ENCODE measurements around the gene SLIT3.

SLIT3 gene

GRCh38 chr5:168714046-168714445 lies 586.9 kb downstream of the SLIT3 start:
- no peak for DNase-seq

DNA sequence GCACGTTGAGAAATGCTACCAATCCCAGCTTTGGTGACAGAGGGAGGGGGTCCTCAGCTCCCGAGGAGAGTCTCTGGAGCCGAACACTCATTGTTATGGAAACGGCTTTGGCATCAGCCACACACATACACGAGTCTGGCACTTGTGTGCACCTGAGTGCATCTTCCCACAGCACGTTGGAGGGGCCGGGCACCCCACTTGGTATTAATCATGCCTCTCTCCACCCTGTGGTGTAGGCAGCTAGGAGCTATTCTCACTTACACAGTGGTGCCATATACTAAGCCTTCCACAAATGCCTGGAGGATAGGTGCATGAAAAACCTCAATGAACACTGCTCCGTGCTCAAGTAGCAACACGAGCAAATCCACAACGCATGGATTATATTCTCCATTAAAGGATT lies 587.9 kb downstream of the SLIT3 start:
- DNase-seq = no peak

DNA sequence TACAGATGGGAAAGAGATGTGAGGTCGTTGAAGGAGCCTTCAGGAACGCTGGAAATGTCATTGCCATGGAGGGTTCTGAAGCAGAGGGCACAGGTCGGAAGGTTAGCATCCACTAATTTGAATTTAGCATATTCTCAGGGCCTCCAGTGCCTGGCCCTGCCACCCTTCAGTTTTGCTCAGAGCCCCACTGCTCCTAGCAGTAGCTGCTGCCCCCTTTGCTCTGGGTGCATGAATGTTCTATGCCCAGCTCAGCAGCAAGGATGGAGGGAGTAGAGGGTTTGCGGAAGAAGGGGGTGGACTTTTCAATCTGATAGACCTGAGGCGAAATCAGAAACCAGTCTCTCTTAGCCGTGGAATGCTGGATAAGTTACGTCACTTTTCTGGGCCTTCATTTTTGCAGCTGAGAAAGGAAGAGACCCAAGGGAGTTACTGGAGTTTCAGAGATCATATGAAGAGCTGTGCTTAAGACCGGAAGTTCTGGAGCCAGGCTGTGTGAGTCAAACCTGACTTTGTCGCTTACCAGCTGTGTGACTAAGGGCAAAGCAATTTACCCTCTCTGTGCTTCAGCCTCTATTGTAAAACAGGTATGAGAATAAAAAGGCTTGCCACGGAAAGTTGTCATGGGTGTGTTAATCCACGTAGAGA lies 588.5 kb downstream of the SLIT3 start:
- DNase-seq = no peak

- DNase-seq = no peak
Measured at GRCh38 chr5:168710706-168711105, 590.2 kb downstream of the SLIT3 start.

DNA sequence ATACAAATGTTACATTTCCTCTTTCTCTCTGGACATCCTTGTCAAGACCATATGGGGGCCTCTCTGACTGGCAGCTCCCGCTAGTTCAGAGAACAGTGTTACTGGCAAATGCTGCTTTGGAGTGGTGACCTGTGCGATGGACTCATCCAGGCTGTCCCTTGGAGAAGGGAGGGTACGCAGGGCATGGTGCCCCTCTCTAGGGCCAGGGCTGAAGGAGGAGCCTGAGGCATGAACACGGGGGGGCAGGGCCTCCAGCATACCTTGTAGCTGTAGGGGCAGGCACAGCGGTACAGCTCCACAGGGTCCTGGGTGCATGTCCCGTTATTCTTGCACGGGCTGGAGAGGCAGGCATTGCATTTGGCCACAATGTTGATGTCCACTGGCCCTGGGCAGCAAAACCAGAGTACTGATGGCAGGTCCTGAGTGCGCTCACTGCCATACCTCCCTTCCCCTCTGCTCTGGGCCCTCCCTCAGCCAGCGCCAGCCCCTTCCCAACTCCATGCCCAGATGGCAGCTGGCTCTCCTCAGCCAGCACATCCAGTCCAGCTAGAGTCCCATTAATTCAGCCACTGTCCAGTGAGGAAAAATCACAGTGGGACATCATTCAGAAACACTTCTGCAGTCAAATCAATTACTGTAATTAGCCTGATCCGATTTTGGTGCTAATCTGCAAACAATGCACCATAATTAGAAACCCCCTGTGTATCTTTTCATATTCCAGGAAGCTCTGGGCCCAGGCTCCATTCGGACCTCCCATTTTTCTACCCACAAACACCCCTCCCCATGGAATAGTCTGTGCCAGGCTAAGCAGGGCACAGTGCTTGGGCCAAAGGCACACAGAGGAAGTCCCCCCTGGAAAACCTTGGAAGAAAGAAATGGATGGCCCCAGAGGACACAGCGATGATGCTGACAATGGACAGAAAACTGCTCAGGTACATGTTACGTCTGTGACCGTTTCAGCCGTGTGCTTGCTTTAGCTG lies 592.9 kb downstream of the SLIT3 start:
- no peak for DNase-seq

- DNase-seq = peak in 2 of 3 donors; percentile 18 to 24
Measured at GRCh38 chr5:168706655-168707069, 594.3 kb downstream of the SLIT3 start.

DNA sequence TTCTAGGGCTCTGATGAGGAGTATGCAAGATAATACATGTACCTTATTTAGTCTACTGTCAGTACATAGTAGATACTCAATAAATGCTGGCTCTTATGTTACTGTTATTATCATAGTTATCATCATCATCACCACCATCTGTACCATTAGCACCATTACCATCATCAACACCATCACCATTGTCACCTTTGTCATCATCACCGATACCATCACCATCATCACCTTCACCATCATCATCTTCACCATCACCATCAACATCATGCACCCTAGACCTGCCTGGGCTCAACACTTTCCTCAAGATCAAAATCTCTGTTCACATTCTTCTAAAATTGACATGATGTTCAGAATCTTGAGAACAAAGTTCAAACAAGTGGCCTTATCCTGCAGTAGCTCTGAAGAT lies 595.6 kb downstream of the SLIT3 start:
- no peak for DNase-seq

DNA sequence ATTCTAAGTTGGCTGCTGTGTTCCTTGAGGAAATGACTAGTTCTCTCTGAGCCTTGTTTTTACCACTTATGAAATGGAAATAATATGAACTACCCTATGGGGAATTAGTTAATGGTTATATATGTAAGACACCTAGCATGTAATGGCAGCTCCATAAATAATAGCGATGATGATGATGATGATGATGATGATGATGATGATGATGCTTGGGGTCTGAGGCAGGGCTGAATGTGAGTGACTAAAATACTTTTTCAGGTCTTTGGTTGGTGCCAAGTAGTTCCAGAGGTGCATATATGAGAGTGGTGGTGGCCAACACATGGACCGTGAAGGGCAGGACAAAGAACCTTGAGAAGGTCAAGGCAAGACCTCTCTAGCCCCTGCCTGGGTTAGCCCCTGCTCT lies 598.4 kb downstream of the SLIT3 start:
- DNase-seq = no peak

DNA sequence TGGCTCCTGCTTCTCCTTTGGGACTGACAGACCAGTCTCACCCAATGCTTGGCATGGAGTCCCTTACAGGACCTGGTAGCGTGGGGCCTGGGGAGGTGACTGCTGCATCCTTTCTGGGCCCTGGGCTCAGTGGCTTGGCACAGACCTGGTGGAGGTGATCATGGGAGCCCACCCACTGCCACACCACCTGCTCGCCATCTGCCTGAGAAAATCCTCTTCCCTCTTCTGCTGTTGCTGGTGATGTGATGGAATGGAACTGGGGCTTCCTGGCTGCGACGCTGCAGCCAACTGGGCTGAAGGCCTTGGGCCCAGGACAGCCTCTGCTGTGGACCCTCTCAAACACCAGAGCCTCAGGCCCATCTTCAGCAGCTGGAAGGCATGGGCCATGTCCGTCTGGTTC lies 599.3 kb downstream of the SLIT3 start:
- no peak for DNase-seq

DNA sequence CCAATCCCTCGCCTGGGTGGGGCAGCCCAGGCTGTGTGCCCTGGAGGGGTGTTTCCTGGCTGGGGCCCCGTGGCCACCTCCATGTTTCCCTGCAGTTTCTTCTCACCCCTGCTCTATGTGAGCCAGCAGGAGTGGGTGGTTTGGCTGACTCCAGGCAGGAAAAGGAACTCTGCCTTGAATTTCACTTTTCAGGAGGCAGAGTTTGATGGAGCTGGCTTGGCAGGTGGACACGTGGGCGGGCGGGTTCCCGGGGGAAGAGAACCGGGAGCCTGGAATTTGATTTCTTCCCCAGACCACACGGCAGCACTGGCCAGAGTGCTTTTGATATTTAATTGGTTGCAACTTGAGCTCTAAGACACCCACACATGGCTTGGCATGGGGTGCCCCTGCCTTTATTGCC lies 601.9 kb downstream of the SLIT3 start:
- DNase-seq = no peak

DNA sequence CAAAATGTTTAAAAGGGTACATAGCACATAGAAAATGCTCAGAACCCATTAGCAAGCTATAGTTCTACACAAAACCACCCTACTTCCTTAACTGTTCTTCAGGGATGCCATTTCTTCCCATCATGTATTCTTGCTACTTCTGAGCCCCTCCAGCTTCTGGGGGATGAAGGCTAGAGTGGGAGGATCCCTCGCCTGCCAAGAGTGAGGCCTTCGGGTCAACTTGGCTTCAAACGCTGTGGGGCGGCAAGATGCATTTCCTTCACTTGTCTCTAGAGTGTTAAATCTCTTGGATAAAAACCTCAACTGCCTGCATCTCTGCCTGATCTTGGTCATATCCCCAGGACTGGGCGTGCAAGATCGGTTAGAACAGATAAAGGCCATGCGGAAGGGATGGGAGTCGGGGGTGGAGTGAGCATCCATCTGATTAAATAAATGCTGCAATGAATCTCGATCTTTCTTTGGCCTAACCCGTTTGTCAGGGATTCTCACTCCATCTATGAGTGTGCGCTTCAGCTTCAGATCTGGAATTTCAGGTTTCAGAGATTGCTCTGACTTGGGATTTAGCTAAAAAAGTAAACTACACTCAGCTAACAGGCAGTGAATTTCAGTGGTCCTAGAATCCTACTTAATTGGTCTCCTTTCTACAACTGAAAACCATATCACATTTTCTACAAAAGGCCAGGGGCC lies 603.8 kb downstream of the SLIT3 start:
- DNase-seq = no peak

DNA sequence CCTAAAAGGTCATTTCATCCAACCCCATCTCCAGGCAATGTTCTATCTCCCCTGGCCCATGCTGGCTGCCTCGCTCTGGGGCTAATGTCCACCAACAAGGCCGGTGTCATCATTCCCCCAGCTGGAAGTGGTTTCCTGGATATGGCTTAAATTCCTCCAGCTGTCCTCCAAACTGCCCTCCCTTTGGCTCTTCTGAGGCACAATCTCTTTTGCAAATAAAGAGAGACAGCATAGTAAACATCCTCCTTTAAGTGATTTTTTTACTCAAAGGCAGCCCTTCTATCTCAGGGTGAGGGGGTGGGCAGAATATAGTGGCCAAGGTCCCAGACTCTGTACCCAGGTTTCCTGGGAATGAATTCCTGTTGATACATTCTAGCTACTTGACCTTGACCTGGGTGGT lies 604.3 kb downstream of the SLIT3 start:
- no peak for DNase-seq

DNA sequence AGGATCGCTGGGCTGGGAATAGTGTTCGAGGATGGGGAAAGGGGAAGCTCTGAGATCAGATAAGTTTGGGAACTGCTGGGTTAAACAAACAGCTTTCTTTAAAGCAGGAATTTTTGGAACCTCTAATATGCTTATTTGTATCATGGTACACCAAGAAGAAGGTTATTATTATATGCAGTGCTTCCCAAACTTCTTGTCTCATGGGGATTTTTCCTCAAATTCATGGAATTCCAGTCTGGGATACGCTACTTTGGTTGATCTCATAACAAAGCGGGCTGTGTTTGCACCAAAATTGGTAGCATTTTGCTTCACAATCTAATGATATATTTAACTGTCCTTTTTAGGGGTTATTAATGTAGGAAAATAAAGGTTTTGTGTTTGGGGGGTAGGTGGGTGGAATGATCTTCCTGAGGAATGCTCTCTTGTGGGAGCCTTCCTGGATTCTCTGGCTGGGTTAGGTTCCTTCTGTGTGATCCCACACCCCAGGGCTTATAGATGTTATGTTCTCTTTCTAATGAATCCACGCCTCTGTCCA lies 605.6 kb downstream of the SLIT3 start:
- DNase-seq = no peak

- DNase-seq = no peak
Measured at GRCh38 chr5:168694289-168694688, 606.6 kb downstream of the SLIT3 start.

- DNase-seq = no peak
Measured at GRCh38 chr5:168693883-168694282, 607.1 kb downstream of the SLIT3 start.

DNA sequence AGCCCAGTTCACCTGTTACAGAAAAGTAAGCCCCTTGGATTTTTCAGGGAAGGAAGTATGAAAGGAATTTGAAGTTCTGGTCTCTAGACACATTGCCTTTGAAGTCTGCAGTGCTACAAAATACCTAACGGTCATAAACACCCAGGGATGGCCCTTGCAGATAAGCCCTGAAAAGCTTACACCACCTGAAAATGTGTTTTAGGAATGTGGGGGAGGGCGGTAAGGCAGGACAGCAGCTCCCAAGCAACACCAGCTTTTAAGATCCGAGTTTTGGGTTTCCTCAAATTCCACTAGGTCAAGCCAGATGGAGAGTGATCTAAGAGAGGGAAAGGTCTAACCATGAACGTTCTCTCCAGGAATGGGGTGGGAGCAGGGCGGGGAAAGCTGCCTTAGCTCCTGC lies 607.6 kb downstream of the SLIT3 start:
- DNase-seq = no peak

DNA sequence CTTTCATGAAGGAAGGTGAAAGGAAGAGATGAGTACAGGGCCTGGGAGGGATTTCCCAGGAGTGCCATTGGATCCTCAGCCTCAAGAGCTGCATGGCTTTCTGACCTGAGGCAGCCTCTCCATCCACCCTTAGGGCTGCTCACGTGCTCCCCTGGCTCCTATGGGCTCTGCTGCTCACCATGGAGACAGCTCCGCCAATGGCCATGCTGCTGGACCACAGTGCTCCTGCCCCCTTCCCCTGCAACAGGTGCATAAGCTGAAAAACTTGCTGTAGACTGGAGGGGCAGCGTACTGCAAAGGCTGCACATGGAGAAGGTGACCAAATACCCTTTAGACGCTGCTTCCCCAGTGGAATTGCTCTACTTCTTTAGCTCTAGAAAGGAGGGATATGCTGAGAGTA lies 609.0 kb downstream of the SLIT3 start:
- no peak for DNase-seq

DNA sequence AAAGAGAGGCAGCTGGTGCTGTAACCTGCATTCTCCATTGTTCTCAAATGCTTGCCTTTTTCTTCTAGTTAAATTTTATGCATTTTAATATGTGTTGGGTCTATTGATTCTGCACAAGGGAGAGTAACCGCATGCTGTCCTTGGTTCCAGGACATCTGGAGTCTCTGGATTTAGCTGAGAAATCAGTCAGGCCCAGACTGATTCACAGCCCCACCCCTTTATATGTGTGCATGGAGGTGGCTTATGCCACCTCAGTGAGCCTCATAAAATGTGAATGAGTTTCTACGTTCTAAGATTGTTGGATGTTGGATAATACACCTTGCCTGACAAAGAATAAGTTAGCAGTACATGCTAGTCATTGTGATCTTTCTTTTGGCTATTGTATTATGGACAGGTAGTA lies 611.7 kb downstream of the SLIT3 start:
- no peak for DNase-seq

GRCh38 chr5:168686837-168687236 lies 614.1 kb downstream of the SLIT3 start:
- no peak for DNase-seq

GRCh38 chr5:168685566-168685965 lies 615.4 kb downstream of the SLIT3 start:
- DNase-seq = no peak

DNA sequence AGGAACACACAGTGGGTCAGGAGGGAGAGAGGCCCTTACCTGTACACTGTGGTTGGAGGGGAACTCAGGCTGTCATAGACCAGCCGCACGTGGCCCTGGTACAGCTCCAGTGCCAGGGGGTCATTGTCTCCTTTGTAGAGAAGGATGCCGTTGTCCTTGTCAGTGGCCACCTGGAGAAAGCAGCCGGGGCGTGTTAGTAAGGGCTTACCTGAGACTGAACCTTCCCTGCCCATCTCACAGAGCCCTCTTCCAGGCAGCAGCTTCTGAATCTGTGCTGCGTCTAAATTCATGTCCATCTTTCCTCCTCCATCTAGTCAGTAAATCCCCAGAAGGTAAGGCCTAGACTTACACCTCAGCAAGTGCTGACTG lies 617.0 kb downstream of the SLIT3 start:
- DNase-seq = no peak

DNA sequence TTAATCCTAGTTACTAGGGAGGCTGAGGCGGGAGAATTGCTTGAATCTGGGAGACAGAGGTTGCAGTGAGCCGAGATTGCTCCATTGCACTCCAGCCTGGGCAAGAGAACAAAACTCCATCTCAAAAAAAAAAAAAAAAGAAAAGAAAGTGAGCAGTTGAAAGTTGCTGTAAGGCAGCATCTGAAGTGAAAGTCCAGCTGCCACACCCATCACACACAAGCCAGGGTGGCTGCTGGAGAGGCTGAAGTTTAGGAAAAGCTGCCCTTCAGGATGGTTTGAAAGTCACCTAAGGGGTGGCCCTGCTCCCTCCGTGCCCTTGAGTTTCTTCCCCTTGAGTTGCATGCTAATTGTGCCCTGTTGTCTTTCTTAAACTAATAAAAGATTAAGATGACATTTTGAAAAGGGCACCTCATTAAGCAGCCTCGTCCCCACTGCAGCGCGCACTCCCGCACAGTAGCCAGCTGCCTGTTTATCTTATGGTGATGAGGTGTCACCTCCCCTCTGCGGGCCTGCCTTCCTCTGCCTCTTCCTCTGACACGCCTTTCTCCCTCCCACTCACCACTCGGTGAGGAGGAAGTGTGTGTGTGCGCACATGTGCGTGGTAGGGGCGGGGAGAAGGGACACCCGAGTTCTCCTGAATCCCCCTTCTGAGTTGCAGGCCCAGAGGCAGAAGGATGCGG lies 617.6 kb downstream of the SLIT3 start:
- DNase-seq = peak; percentile 21 to 42 (median 34)
